SK-N-SH (cell line): ENCODE measurements around the gene POC5. TPM values are rescaled to one million over a fixed set of nuclear protein-coding genes. Genes with fewer than 3 reads are reported as not detected.

ENCODE experiments used
- CTCF ChIA-PET: fragments of 300-600, 350-600 bp; formaldehyde crosslinking; extraction: SDS; loops from one replicate; lab custom pipeline; 2021; lab: Yijun Ruan, JAX
- POLR2A ChIA-PET: fragments of 350-600 bp; sonication (Branson Sonifier 250); formaldehyde crosslinking; extraction: SDS; loops from one replicate; lab custom pipeline; 2020; ENCODE audit warnings: antibody characterized with exemption, inconsistent platforms; lab: Yijun Ruan, JAX
- DNase-seq: peaks from one replicate; pipeline ENCODE4 v3.0.0; 2012
- H2AFZ ChIP-seq: fragments of 200-600 bp; sonication (generic); 2 replicates; pipeline ENCODE4 v1.8.1; 2016; ENCODE audit warnings: antibody characterized with exemption, mild to moderate bottlenecking, low read depth
- H3F3A ChIP-seq: fragments of 200-600 bp; sonication (generic); replicated peaks from 2 replicates; pipeline ENCODE3; 2016; ENCODE audit warnings: antibody characterized with exemption, mild to moderate bottlenecking; ENCODE audit not compliant: insufficient read depth
- H3K27ac ChIP-seq, 2 experiments: fragments of 200-500 bp in 1 of 2; fragments of 200-600 bp in 1 of 2; sonication (Bioruptor generic) in 1 of 2; sonication (generic), shearing (Covaris generic) in 1 of 2; 2 replicates each; pipeline versions ENCODE4 v1.5.1 to v1.6.1; 2014 to 2016; ENCODE audit warnings: low read depth in 2 of 2, inconsistent platforms in 1 of 2, low read length in 1 of 2, mild to moderate bottlenecking in 1 of 2, mixed read lengths in 1 of 2
- H3K27me3 ChIP-seq: fragments of 200-600 bp; sonication (generic), shearing (Covaris generic); 2 replicates; pipeline ENCODE4 v1.6.1; 2016; ENCODE audit warnings: mixed run types; ENCODE audit not compliant: insufficient read depth
- H3K36me3 ChIP-seq, 2 experiments: fragments of 200-500 bp in 1 of 2; fragments of 200-600 bp in 1 of 2; sonication (Bioruptor generic) in 1 of 2; sonication (generic) in 1 of 2; replicated peaks in 1 of 2; 2 replicates each; pipeline versions ENCODE3 to v1.5.1; 2014 to 2016; ENCODE audit warnings: low read length in 1 of 2, mild to moderate bottlenecking in 1 of 2; ENCODE audit not compliant: insufficient read depth in 2 of 2, control insufficient read depth in 1 of 2
- H3K4me1 ChIP-seq, 2 experiments: fragments of 200-500 bp in 1 of 2; fragments of 200-600 bp in 1 of 2; sonication (Bioruptor generic) in 1 of 2; sonication (generic), shearing (Covaris generic) in 1 of 2; 2 replicates each; pipeline versions ENCODE4 v1.5.1 to v1.6.1; 2014 to 2016; ENCODE audit warnings: low read depth in 1 of 2, low read length in 1 of 2, mixed run types in 1 of 2; ENCODE audit not compliant: insufficient read depth in 2 of 2, control insufficient read depth in 1 of 2
- H3K4me2 ChIP-seq: fragments of 200-600 bp; sonication (generic), shearing (Covaris generic); 2 replicates; pipeline ENCODE4 v1.6.1; 2017; ENCODE audit warnings: mixed run types
- H3K4me3 ChIP-seq, 2 experiments: fragments of 200-500 bp in 1 of 2; fragments of 200-600 bp in 1 of 2; sonication (Bioruptor generic) in 1 of 2; sonication (generic), shearing (Covaris generic) in 1 of 2; 2 replicates each; pipeline versions ENCODE4 v1.5.1 to v1.8.1; 2014 to 2016; ENCODE audit warnings: low read depth in 2 of 2, inconsistent platforms in 1 of 2, low read length in 1 of 2, mild to moderate bottlenecking in 1 of 2, mixed read lengths in 1 of 2, moderate library complexity in 1 of 2
- H3K79me2 ChIP-seq: fragments of 200-600 bp; sonication (generic); 2 replicates; pipeline ENCODE4 v1.8.1; 2017; ENCODE audit warnings: mild to moderate bottlenecking; ENCODE audit not compliant: insufficient read depth
- H3K9ac ChIP-seq: fragments of 200-600 bp; sonication (generic); 2 replicates; pipeline ENCODE4 v1.6.1; 2017; ENCODE audit warnings: mixed run types
- H3K9me2 ChIP-seq: fragments of 200-600 bp; sonication (generic); 2 replicates; pipeline ENCODE4 v1.6.1; 2017; ENCODE audit warnings: mixed run types
- H3K9me3 ChIP-seq: fragments of 200-600 bp; sonication (generic); 2 replicates; pipeline ENCODE4 v1.6.1; 2017; ENCODE audit warnings: mixed run types, mild to moderate bottlenecking, moderate library complexity
- H4K20me1 ChIP-seq: fragments of 200-600 bp; sonication (generic); 2 replicates; pipeline ENCODE4 v1.6.1; 2017; ENCODE audit warnings: mild to moderate bottlenecking, mixed run types; ENCODE audit not compliant: insufficient read depth
- ELF1 ChIP-seq: IDR thresholded peaks from 2 replicates; pipeline ENCODE4 v1.4.0; 2012
- EP300 ChIP-seq, 2 experiments: IDR thresholded peaks; 2 replicates each; pipeline versions ENCODE4 v1.4.0 to v1.6.1; 2012; ENCODE audit warnings: borderline replicate concordance in 1 of 2, low read depth in 1 of 2, low read length in 1 of 2
- FOSL2 ChIP-seq: IDR thresholded peaks from 2 replicates; pipeline ENCODE4 v1.4.0; 2012; ENCODE audit warnings: low read depth, mild to moderate bottlenecking, moderate library complexity, borderline replicate concordance
- GABPA ChIP-seq: IDR thresholded peaks from 2 replicates; pipeline ENCODE4 v1.4.0; 2012; ENCODE audit warnings: low read depth, mild to moderate bottlenecking
- GATA2 ChIP-seq: sonication (generic); formaldehyde crosslinking; IDR thresholded peaks from 2 replicates; pipeline ENCODE4 v1.5.0; 2020; ENCODE audit warnings: mild to moderate bottlenecking, missing genetic modification reagents
- JUND ChIP-seq: IDR thresholded peaks from 2 replicates; pipeline ENCODE4 v1.4.0; 2012
- MXI1 ChIP-seq: IDR thresholded peaks from 2 replicates; pipeline ENCODE4 v1.6.1; 2012; ENCODE audit warnings: mild to moderate bottlenecking, low read depth, low read length, improper control_type of control experiment
- PBX3 ChIP-seq: IDR thresholded peaks from 2 replicates; pipeline ENCODE4; 2012
- RXRA ChIP-seq: IDR thresholded peaks from 2 replicates; pipeline ENCODE4 v1.4.0; 2012; ENCODE audit warnings: low read depth, mild to moderate bottlenecking, borderline replicate concordance
- SMC3 ChIP-seq: IDR thresholded peaks from 2 replicates; pipeline ENCODE4 v1.6.1; 2012; ENCODE audit warnings: low read depth, low read length, improper control_type of control experiment
- TAF1 ChIP-seq: IDR thresholded peaks from 2 replicates; pipeline ENCODE4 v1.6.1; 2012; ENCODE audit warnings: low read depth, mild to moderate bottlenecking, low read length, moderate library complexity, borderline replicate concordance
- TEAD4 ChIP-seq: IDR thresholded peaks from 2 replicates; pipeline ENCODE4 v1.4.0; 2012; ENCODE audit warnings: mild to moderate bottlenecking, borderline replicate concordance; ENCODE audit not compliant: insufficient read depth
- ZBTB33 ChIP-seq: IDR thresholded peaks from 2 replicates; pipeline ENCODE4 v1.4.0; 2012; ENCODE audit warnings: low read depth, borderline replicate concordance
- WGBS: methylation state at CpG from one replicate; pipeline ENCODE4 v1.1.6; 2017; ENCODE audit warnings: low lambda C conversion rate; 5-methylcytosine and 5-hydroxymethylcytosine counted together
- polyA plus RNA-seq, 3 experiments: library from polyadenylated mRNA; depleted of rRNA; stranded (reverse); fragments of >200 nt; gene quantifications; 2 replicates each; pipeline ENCODE4 v1.2.3, GENCODE V29; 2012
- small RNA-seq, 7 experiments: library from RNA; depleted of rRNA; stranded (forward); fragments of <200 nt; gene quantifications; one replicate each; pipeline ENCODE3, GENCODE V24; 2012

Gene POC5
- polyA plus RNA-seq, 1 of the 3 experiments (the other 2 are of a cell fraction): 15.9 TPM

GRCh38 chr5:75627801-75628200 is 89.4 kb downstream of the POC5 start:
- H3K4me2 ChIP-seq: no peak overlapping the region
- ChIA-PET POLR2A (no interaction called here), CTCF (interaction anchor here (0.9 kb wide), 1 partner anchor 12 kb away, joined by 4 read pairs; no protein-coding TSS in a partner anchor)
- H3K4me1 ChIP-seq: no peaks in the 10 kb centered on the region
- no peaks in the 10 kb centered on the region for H3K9me2 ChIP-seq
- H3K9me3 ChIP-seq: no peaks in the 10 kb centered on the region
- no peak overlapping the region for H3K27ac ChIP-seq
- no peaks in the 10 kb centered on the region for H3F3A ChIP-seq
- no peak overlapping the region for H3K4me3 ChIP-seq
- no peak overlapping the region for H3K9ac ChIP-seq
- TF ChIP-seq TEAD4: no peak
- no peak for TF ChIP-seq ZBTB33
- TF ChIP-seq JUND: no peak
- no peak for TF ChIP-seq TAF1
- no peak for TF ChIP-seq GATA2 (CRISPR knock-in tag)
- no peak for TF ChIP-seq PBX3
- TF ChIP-seq MXI1: no peak
- no peak for TF ChIP-seq ELF1
- TF ChIP-seq SMC3: no peak
- no peak for TF ChIP-seq FOSL2
- TF ChIP-seq RXRA: no peak
- H3K79me2 ChIP-seq: no peaks in the 10 kb centered on the region
- 100% methylated on average over 1 of the region's 1 CpG for WGBS
- no peaks in the 10 kb centered on the region for H3K36me3 ChIP-seq
- H4K20me1 ChIP-seq: no peaks in the 10 kb centered on the region
- H3K27me3 ChIP-seq: no peaks in the 10 kb centered on the region
- no peak overlapping the region for H2AFZ ChIP-seq
- no peak for DNase-seq

GRCh38 chr5:75626959-75627358 is 90.3 kb downstream of the POC5 start:
- Histone ChIP-seq H4K20me1 (no peaks in the 10 kb centered on the region), H3K36me3 (no peaks in the 10 kb centered on the region), H3K4me1 (no peaks in the 10 kb centered on the region), H3K79me2 (no peaks in the 10 kb centered on the region), H3K4me2 (no peak overlapping the region), H2AFZ (no peak overlapping the region), H3K4me3 (no peak overlapping the region), H3F3A (no peaks in the 10 kb centered on the region), H3K9me3 (no peaks in the 10 kb centered on the region), H3K9me2 (no peaks in the 10 kb centered on the region), H3K9ac (no peak overlapping the region), H3K27ac (no peak overlapping the region), H3K27me3 (no peaks in the 10 kb centered on the region)
- CTCF ChIA-PET: interaction anchor here (1.1 to 1.5 kb wide), 2 partner anchors 10 to 12 kb away, joined by 3 to 4 read pairs; no protein-coding TSS in a partner anchor
- POLR2A ChIA-PET: no interaction called here
- DNase-seq: no peak
- TF ChIP-seq EP300 (IDR thresholded peaks at IDR 0.05; ENCODE audit: borderline replicate concordance in 1 of 2, low read depth in 1 of 2, low read length in 1 of 2): no peak
- no peak for TF ChIP-seq GABPA
- no peak for TF ChIP-seq PBX3

Small RNAs within 50 kb of the gene (small RNA-seq; reads per million reads assigned to genes)
- gene RNU6-680P: 0 reads per million in 7 experiments

Other genes starting within 250 kb of the POC5 start
- gene CERT1, start 205.8 kb downstream of the POC5 start, polyA plus RNA-seq (2012; rRNA removed): 4.5 and 5.3 TPM in 2 replicates
- gene POLK, start 205.5 kb downstream of the POC5 start, polyA plus RNA-seq (2012; rRNA removed): 5.5 and 8.2 TPM in 2 replicates
- gene ANKDD1B, start 106.0 kb downstream of the POC5 start, polyA plus RNA-seq (2012; rRNA removed): 0.05 and 0.12 TPM in 2 replicates